ENCODE results near the gene CALM1.

DNA sequence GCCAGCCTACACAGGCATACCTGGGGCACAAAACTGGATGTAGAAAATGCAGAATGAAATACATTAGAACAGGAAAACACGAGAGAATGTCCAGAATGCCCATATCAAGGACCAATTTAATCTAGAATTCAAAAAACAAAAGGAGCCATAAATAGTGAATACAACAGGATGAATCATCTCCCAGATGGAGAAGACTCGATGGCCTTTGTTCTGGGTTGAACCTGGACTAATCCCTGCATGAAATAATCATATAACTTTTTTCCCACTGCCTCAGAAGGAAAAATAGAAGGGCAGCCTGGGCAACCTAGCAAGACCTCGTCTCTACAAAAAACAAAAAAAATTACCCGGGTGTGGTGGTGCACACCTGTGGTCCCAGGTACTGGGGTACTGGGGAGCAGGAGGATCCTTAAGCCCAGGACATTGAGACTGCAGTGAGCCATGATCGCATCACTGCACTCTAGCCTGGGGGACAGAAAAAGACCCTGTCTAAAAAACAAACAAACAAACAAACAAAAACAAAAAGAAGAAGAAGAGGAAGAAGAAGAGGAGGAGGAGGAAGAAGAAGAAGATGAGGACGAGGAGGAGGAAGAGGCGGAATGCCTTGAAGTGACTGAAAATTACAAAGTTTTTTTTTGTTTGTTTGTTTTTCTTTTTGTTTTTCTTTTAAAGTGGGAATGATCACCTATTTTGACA, 34.8 kb upstream of the CALM1 start:
- no peak for TF ChIP-seq POLR2AphosphoS5 (IDR thresholded peaks at IDR 0.05; ENCODE audit: insufficient read depth in 1 of 2, low read depth in 1 of 2)
- TF ChIP-seq CTCF (IDR thresholded peaks at IDR 0.05), result no peak
